ENCODE results near the gene MXD4.

The MXD4 gene

DNA sequence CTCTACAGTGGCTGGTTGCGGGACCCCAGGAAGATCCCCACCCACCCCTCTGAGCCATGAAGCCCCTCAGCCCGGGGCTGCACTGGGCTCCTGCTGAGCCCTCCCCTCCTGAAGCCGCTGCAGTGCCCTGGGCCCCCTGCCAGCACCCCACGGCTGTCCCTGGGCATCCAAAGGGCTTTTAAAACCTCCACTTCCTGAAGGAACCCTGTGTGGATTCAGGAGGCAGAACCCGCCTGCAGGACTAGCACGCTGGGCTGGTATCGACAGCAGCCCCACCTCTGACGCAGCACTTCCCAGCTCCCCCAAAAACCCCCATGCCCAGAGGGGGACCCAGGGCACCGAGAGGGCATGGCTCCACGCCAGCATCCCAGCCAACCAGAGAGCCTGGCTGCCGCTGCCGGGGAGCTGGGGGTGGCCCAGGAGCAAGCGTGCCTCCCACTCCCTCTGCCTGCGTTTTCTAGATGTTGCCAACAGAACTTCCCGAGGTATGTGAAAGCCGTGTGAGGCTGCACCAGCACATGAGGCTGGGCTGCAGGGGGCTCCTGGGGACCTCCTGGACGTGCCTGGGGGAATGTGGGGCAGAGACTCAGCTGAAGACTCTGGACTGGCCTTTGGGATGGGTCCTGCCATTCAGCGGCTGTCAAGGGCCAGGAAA, 6.3 kb downstream of the MXD4 start:
- Mint-ChIP-seq H3K9me3 (no peaks in the 10 kb centered on the region), H3K4me1 (peaks cover 12% of the 10 kb centered on the region), H3K4me3 (no peak overlapping the region), H3K27ac (peak overlapping the region; percentile 77), H3K36me3 (peaks cover 10% of the 10 kb centered on the region)
- DNase-seq (ENCODE audit: low spot score in 2 of 2), result peak in 1 of 2 donors; percentile 44
- no peak for ATAC-seq

DNA sequence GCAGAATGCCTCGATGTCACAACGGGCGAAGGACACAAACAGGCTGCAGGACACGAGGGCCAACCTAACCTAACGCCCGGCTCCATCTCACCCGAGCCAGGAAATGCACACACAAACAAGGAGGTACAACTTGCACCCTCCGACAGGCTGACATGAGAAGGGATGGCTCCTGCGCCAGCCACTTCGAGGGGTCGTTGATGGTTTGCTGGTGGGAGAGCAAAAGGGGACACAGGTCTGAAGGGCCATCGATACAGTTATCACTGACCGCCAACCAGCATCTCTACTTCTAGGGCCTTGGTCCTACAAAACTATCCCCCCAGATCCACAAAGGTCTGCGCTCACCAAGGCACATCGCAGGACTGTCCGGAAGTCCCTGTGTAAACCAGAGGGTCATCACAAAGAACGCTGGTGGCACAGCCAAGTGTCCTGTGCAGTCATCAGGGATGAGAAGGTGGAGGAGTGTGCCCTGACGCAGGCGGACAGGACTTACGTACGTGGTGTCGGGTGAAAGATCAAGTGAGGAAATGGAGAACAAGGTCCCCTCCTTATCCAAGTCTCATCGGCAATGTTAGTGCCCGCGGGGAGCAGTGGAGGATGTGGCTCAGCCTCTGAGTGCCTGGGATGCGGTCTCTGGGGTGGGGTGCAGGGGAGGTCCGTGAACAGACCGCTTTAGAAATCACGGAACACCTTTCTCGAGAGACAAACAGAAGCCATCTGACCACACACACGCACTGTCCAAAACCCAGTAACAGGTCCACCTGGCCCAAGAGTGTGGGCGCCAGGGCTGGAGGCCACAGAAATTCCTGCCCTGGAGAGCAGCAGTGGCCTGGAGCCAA, 7.0 kb downstream of the MXD4 start:
- ATAC-seq (no peak), DNase-seq (ENCODE audit: low spot score in 2 of 2) (no peak)
- H3K36me3 Mint-ChIP-seq, result peaks cover 10% of the 10 kb centered on the region
- H3K9me3 Mint-ChIP-seq, result no peaks in the 10 kb centered on the region
- peak overlapping the region; percentile 77 for H3K27ac Mint-ChIP-seq
- no peak overlapping the region for H3K4me3 Mint-ChIP-seq
- peaks cover 12% of the 10 kb centered on the region for H3K4me1 Mint-ChIP-seq

DNA sequence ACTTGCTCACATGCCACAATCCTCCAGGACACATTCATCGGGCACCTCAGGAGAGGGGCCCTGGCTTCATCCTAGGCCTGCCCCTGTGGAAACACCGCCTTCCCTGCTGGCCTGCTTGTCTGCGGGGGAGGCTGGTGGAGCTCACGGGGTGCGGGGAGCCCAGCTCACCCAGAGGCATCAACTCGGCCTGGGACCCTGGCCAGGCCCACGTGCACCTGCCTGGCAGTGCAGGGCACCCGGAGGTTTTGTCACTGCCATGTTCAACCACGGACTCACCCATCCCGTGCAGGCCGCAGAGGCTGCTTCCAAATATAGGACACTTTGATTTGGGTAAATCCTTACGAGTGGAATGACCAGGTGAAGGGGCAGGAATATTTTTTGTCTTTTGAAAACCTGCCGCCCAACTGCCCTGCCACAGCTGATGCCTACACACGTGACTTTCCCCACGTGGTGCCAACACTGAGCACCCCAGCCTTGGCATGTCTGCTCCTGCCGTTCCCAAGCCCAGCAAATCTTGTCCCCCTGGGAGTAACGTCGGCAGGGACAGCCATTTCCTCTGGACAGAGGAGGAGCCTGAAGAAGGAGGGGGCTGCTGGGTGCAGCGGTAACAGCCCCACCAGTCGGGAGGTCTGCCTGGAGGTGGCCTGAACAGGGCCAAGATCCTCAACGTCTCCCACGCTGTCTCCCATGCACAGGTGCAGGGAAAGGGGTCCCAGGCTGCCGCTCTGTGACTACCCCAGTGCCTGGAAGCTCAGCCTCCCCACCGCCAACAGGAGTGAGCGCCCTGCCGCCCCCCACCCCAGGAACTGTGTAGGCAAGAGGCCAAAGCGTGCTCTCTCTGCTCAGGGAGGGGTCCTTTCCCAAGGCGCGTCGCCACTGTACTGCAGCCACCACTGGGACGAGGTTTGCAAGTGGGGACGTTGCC, 8.5 kb downstream of the MXD4 start:
- no peaks in the 10 kb centered on the region for H3K9me3 Mint-ChIP-seq
- H3K4me1 Mint-ChIP-seq, result peaks cover 12% of the 10 kb centered on the region
- DNase-seq (ENCODE audit: low spot score in 2 of 2) (no peak), ATAC-seq (no peak)
- peak overlapping the region; percentile 72 for H3K27ac Mint-ChIP-seq
- H3K4me3 Mint-ChIP-seq, result no peak overlapping the region
- peaks cover 15% of the 10 kb centered on the region for H3K36me3 Mint-ChIP-seq

DNA sequence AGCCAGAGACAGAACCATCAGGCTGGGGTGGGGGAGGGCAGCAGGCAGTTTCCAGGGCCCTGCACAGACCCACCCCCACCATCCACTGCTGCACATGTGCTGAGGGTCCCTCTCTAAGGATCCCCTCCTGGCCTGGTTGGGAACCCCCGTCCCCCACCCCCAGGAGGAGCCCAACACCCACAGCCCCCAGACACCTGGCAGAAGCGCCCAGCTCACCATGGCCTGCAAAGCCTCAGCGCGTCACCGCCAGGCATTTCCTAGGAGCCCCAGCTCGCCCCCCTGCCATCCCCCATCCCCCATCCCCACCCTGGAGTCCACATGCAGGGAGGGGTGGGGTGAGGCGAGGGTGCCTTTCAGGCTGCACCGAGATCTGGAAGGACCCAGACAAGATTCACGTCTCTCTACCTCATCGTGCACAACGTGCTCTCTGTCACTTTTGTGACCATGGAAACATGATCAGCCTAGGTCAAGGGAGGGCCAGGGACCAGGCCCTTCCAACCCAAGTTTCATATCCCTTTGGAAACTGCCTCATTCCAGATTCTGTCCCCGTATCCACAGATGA, 9.3 kb downstream of the MXD4 start:
- ATAC-seq, result no peak
- DNase-seq (ENCODE audit: low spot score in 2 of 2), result no peak
- H3K9me3 Mint-ChIP-seq, result no peaks in the 10 kb centered on the region
- peaks cover 12% of the 10 kb centered on the region for H3K4me1 Mint-ChIP-seq
- no peak overlapping the region for H3K4me3 Mint-ChIP-seq
- H3K27ac Mint-ChIP-seq, result peak overlapping the region; percentile 69
- peaks cover 15% of the 10 kb centered on the region for H3K36me3 Mint-ChIP-seq

DNA sequence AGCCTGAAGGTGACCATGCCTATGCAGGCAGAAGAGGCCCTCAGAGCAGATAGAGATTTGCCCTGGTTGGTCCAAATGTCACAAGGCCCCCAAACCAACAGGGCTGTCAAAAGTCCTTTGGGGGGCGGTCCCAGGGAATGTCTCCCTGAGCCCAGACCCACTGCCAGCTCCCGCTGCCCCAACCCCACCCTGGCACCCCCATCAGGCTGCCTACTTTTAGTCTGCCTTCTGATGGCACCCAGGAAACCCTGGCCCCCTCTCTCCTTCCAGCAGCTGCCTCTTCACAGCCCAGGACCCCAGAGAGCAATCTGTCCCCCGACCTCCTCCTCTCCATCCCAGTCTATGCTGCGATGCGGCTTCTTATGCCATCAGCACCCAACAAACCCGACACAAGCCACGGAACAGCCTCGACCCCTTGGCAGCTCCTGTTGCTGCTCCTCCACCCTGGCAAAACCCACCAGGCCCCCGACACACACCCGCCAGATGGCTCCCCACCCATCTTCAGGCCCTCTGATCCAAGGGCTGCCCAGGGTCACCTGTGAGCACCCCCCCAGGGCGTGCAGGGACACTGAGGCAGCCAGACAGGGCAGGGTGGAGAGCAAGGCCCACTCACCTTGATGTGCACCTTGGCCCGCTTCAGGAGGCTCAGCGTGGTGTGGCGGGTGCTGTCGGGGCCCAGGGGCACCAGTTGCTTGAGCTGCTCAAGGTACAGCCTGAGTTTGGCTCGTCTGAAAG, 9.9 kb downstream of the MXD4 start:
- DNase-seq (ENCODE audit: low spot score in 2 of 2) (no peak), ATAC-seq (no peak)
- peak overlapping the region; percentile 69 for H3K27ac Mint-ChIP-seq
- H3K4me1 Mint-ChIP-seq, result peaks cover 8% of the 10 kb centered on the region
- no peaks in the 10 kb centered on the region for H3K9me3 Mint-ChIP-seq
- no peak overlapping the region for H3K4me3 Mint-ChIP-seq
- peaks cover 15% of the 10 kb centered on the region for H3K36me3 Mint-ChIP-seq

DNA sequence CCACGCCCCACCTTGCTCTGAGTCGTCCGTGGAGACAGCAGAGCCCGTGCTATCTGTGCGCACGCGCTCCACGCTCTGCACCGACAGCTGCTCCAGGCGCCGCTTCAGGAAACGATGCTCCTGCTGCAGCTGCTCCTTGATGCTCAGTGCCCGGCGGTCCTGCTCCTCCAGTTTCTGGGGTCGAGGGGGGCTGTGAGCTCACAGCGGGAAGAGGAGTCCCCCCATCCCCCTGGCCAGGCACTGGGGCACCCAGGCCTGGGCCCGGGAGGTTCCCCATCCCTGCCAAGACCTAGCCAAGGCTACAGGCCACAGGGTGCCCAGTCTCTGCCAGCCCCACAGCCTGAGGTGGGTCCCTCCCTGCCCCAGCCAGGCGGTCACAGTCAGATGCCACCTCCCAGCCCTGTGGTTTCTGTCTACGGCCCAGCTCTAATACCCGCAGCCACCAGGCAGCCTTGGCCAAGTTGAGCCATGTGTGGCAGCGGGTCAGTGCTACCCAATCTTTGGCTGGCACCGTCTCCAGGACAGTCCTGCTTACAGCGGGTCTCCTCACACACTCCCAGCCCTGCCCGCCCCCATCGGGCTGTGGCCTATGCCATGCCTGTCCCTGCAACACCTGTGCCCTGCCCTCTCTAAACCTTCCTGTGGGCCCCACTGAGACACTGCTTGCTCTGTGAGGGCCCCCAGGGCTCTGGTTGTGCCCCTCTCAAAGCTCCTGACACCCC, 10.7 kb downstream of the MXD4 start:
- Mint-ChIP-seq H3K9me3 (no peaks in the 10 kb centered on the region), H3K27ac (peak overlapping the region; percentile 69), H3K4me1 (peaks cover 5% of the 10 kb centered on the region), H3K36me3 (peaks cover 15% of the 10 kb centered on the region), H3K4me3 (no peak overlapping the region)
- ATAC-seq, result no peak
- DNase-seq (ENCODE audit: low spot score in 2 of 2), result no peak

DNA sequence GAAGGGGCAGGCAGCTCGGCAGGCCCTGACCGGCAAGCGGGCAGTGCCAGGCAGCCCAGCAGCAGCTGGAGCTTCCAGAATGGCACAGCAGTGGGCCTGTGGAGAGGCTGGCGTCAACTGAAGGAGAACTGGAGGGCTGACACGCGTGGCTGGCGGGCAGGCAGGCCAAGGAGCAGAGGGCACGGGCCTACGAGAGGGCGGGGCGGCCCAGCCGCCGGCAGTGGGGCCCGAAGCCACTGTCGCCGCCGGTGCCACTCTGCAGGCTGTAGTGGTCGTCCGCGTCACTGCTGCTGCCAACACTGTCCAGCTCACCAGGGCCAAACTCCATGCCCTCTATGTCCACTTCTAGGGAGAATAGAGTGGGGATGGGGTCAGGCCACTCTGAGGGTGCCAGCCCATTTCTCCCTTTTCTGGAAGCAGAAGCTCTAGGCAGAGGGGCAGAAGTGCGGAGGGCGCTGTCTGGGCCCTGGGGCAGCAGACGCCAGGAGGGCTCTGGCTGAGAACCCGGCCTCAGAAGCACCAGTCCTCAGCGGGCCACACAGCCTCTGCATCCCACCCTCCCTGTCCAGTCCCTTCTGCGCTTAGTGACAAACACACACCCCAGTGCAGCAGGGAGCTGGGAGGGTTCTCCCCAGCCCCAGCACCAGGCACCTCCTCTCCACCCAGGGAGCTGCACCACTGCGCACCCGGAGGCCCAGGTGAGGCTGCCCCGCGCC, 11.4 kb downstream of the MXD4 start:
- no peak overlapping the region for H3K4me3 Mint-ChIP-seq
- no peaks in the 10 kb centered on the region for H3K9me3 Mint-ChIP-seq
- H3K36me3 Mint-ChIP-seq, result peaks cover 15% of the 10 kb centered on the region
- peaks cover 8% of the 10 kb centered on the region for H3K4me1 Mint-ChIP-seq
- no peak overlapping the region for H3K27ac Mint-ChIP-seq
- DNase-seq (ENCODE audit: low spot score in 2 of 2), result peak in 1 of 2 donors; percentile 47
- ATAC-seq, result no peak

DNA sequence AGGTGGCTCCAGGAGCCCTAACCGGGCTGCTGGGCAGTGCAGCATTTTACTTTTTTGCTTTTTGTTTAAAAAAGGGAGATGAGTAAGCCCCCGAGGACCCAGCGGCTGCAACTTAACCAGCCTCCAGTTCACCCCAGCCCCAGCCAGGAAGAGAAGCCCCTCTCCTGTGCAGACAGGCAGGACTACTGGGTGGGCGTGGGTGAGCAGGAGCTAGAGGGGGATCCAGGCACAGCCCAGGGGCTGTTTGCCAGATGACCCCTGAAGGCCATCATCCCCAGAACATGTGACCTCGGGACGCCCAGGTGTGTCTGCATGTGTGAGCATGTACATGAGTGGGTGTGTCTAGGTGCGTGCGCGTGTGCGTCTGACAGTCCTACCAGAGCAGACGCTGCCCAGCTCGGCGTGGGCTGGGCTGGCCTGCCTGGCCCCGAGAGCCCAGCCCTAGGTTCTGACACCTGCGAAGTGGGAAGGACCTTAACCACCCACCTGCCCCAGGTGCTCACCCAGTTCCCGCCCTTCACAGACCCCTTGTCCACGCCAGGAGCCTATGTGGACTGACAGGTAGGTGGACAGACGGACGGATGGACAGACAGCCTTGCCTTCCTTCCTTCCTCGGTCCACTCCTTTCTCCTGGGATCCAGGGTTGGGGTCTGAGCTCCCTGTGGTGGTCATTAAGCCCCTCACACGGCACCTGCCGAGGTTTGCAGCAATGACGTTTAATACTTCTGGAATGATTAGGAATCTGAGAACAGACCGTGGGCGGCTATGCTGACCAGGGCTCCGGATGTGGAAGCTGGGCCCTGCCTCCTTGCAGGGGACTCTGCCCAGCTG, 12.2 kb downstream of the MXD4 start:
- Mint-ChIP-seq H3K27ac (peak overlapping the region; percentile 26), H3K9me3 (no peaks in the 10 kb centered on the region), H3K4me1 (peaks cover 15% of the 10 kb centered on the region), H3K36me3 (peaks cover 14% of the 10 kb centered on the region), H3K4me3 (no peak overlapping the region)
- DNase-seq (ENCODE audit: low spot score in 2 of 2), result no peak
- no peak for ATAC-seq

DNA sequence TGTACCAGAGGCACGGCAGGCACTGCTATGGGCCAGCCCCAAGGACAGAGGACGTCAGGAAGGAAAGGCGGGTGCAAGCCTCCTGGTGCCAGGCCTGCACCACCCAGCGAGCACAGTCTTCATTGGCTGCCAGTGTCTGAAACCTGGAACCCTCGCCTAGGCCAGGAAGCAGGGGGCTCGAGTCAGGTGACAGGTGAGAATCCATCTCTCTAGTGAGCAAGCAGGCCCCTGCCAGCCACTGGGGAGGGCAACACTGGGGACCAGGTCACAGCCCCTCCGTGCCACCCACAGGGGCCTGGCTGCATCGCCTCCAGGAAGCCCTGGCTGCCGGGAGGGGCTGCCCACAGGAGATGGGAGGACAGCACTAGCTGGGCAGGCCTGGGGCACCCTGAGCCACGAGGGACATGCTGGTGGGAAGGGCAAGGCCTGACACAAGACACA, 13.1 kb downstream of the MXD4 start:
- peak in 1 of 2 donors; percentile 47 for DNase-seq (ENCODE audit: low spot score in 2 of 2)
- H3K36me3 Mint-ChIP-seq, result peaks cover 6% of the 10 kb centered on the region

DNA sequence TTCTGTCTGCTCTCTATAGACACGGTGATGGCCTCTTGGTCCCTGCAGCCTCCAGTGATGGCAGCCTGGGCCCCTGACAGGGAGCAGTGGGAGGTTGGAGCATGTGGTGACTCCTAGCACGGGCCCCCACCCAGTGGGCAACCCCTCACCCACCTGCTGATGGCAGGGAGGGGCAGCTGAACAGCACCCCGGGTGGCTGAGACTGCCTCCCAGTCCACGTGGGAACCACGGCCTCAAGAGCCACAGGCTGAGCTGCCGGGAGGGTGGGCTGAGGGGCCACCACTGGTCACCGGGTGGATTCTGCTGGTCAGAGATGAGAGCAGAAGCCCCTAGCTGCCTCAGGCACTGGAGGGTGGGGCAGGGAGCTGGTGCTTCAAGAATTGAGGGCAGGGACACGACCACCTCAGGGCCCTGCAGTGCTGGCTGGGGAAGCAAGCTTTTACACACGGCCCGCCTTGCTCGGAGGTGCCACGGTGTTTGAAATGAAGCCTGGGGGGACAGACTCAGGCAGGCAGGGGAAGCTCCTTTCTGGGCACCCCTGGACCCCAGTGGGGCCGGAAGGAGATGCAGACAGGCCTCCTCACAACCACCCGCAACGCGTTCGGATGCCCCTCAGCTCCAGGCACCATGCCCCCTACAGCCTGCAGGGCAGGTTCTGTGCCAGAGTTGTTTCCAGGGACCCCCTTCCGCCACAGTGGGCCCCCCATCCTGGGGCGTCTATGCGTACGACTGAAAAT, 13.7 kb downstream of the MXD4 start:
- ATAC-seq (no peak), DNase-seq (ENCODE audit: low spot score in 2 of 2) (peak in 1 of 2 donors; percentile 46)
- H3K27ac Mint-ChIP-seq, result peak overlapping the region; percentile 26
- no peak overlapping the region for H3K4me3 Mint-ChIP-seq
- peaks cover 25% of the 10 kb centered on the region for H3K4me1 Mint-ChIP-seq
- peaks cover 6% of the 10 kb centered on the region for H3K36me3 Mint-ChIP-seq
- H3K9me3 Mint-ChIP-seq, result no peaks in the 10 kb centered on the region

More for the DNA sequence above, 13.1 kb downstream of the MXD4 start:
- Mint-ChIP-seq H3K9me3 (no peaks in the 10 kb centered on the region), H3K27ac (peak overlapping the region; percentile 26), H3K4me1 (peaks cover 19% of the 10 kb centered on the region), H3K4me3 (no peak overlapping the region)
- no peak for ATAC-seq

DNA sequence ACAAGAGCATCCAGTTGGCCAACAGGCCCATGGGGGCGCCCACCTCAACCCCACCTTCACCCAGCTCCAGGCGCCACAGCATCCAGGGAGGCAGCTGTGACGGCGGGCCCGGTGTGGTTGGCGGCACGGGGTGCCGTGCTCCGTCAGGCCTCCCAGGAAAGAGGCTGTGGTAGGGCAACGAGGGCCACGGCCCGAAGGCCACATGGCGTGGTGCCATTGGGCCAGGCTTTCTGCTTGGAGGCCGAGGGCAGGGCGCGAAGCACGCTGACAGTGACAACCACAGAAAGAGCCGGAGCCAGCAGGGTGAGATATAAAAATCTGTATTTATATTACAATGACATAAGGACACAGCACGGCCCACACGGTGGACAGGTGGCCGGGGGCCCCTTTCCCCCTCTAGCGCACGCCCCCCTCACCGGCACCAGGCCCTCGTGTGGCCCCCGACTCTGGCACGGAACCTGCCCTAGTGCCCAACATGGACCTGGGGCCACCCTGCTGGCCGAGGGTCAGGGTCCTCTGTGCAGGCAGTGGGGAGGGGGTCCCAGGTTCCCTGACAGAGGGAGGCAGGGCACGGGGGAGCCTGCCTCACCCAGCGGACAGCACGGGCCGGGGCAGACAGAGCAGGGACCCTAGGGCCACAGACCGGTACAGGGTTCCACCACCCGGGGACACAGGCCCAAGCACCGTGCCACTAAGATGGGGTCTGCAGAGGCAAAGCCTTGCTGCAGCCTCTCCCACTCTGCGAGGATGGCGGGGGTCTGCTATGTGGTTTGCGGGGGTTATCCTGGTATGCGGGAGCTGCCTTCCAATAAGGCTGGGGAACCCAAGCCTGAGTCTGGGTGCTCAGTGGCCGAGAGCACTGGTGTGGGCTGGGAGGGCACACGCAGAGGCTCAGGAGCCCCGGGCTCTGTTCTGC, 14.5 kb downstream of the MXD4 start:
- H3K36me3 Mint-ChIP-seq, result peaks cover 6% of the 10 kb centered on the region
- H3K4me3 Mint-ChIP-seq, result no peak overlapping the region
- peaks cover 22% of the 10 kb centered on the region for H3K4me1 Mint-ChIP-seq
- DNase-seq (ENCODE audit: low spot score in 2 of 2) (peak; percentile 3 to 45), ATAC-seq (no peak)
- no peaks in the 10 kb centered on the region for H3K9me3 Mint-ChIP-seq
- H3K27ac Mint-ChIP-seq, result no peak overlapping the region

All from stimulated activated effector memory CD8-positive, alpha-beta T cell treated with anti-CD3 and anti-CD28 coated beads, Interleukin-12 subunit alpha, Interleukin-12 subunit beta, amount 100 ng/mL, for 72 hours (primary cell).